A549 (cell line): Measurements from ENCODE around the gene LAMA2. TPM values are rescaled to one million over a fixed set of nuclear protein-coding genes. Genes with fewer than 3 reads are reported as not detected.

Experiments
- ATAC-seq, 2 experiments: fragments of 200-7000 bp in 1 of 2; fragments of >200 bp in 1 of 2; cut with Nextera tagmentation in 1 of 2; cut with Tn5 transposase in 1 of 2; 3 replicates each; pipeline versions ENCODE4 v1.8.0 to v1.9.1; 2018 to 2020; ENCODE audit warnings: mild to moderate bottlenecking in 1 of 2, moderate library complexity in 1 of 2
- CTCF ChIA-PET: fragments of 300-600 bp; sonication (Branson Sonifier 250); formaldehyde crosslinking; extraction: SDS; loops from one replicate; lab custom pipeline; 2021; ENCODE audit warnings: antibody characterized with exemption, inconsistent platforms; lab: Yijun Ruan, JAX
- POLR2A ChIA-PET: fragments of 350-600 bp; formaldehyde crosslinking; extraction: SDS; loops from one replicate; lab custom pipeline; 2021; ENCODE audit warnings: antibody characterized with exemption, inconsistent platforms; lab: Yijun Ruan, JAX
- DNase-seq, 2 experiments: peaks; one replicate each; pipeline versions ENCODE4 v3.0.0 to v3.0.0-alpha.2; 2011 to 2016; ENCODE audit warnings: low read depth in 1 of 2, low spot score in 1 of 2
- FAIRE-seq: peaks from 2 replicates; lab custom pipeline; 2011; peaks lifted over from hg19 to GRCh38; lab: Jason Lieb, UNC
- H3K27ac ChIP-seq, 2 experiments: fragments of >200 bp; sonication (Bioruptor Twin); formaldehyde crosslinking; 3 replicates each; pipeline ENCODE4 v1.5.1; 2016 to 2017
- H3K4me1 ChIP-seq: fragments of >200 bp; sonication (Bioruptor Twin); formaldehyde crosslinking; 3 replicates; pipeline ENCODE4 v1.6.1; 2016
- H3K4me2 ChIP-seq: fragments of >200 bp; sonication (Bioruptor Twin); formaldehyde crosslinking; 3 replicates; pipeline ENCODE4 v1.6.1; 2016
- H3K4me3 ChIP-seq: fragments of >200 bp; sonication (Bioruptor Twin); formaldehyde crosslinking; 3 replicates; pipeline ENCODE4 v1.5.1; 2016
- H3K9me3 ChIP-seq: fragments of >200 bp; sonication (Bioruptor Twin); formaldehyde crosslinking; 3 replicates; pipeline ENCODE4 v1.6.1; 2016
- BHLHE40 ChIP-seq: IDR thresholded peaks from 2 replicates; pipeline ENCODE4 v1.6.1; 2012; ENCODE audit warnings: low read depth, low read length, inconsistent platforms
- CEBPB ChIP-seq, 2 experiments: fragments of >200 bp in 1 of 2; sonication (Bioruptor Twin) in 1 of 2; formaldehyde crosslinking in 1 of 2; IDR thresholded peaks; 2 replicates each; pipeline ENCODE4 v1.6.1; 2012 to 2016
- CHD2 ChIP-seq: fragments of 150-350 bp; IDR thresholded peaks from 2 replicates; pipeline ENCODE4 v1.6.1; 2014; ENCODE audit warnings: low read length; ENCODE audit not compliant: partially characterized antibody
- EHF ChIP-seq: fragments of 250-450 bp; sonication (Bioruptor Pico); IDR thresholded peaks from 2 replicates; pipeline ENCODE4 v1.5.0; 2020; ENCODE audit warnings: mild to moderate bottlenecking
- EHMT2 ChIP-seq: fragments of 200-600 bp; sonication (generic); IDR thresholded peaks from 2 replicates; pipeline ENCODE4 v1.6.1; 2016; ENCODE audit warnings: antibody characterized with exemption, low read depth, mild to moderate bottlenecking, moderate library complexity
- EP300 ChIP-seq, 2 experiments: fragments of >200 bp; sonication (Bioruptor Twin); formaldehyde crosslinking; IDR thresholded peaks; 2 replicates in 1 of 2; 3 replicates in 1 of 2; pipeline ENCODE4 v1.6.1; 2016 to 2017
- FOSB ChIP-seq: fragments of 250-450 bp; sonication (Bioruptor Pico); IDR thresholded peaks from 2 replicates; pipeline ENCODE4 v1.5.0; 2020; ENCODE audit warnings: mild to moderate bottlenecking, moderate library complexity
- FOSL2 ChIP-seq, 2 experiments: fragments of 450-650 bp in 1 of 2; fragments of >200 bp in 1 of 2; sonication (Bioruptor Twin) in 1 of 2; formaldehyde crosslinking; IDR thresholded peaks; 2 replicates each; pipeline versions ENCODE4 v1.5.0 to v1.6.1; 2016 to 2020; ENCODE audit warnings: mild to moderate bottlenecking in 1 of 2, moderate library complexity in 1 of 2
- FOXS1 ChIP-seq: fragments of 250-450 bp; sonication (Bioruptor Pico); IDR thresholded peaks from 2 replicates; pipeline ENCODE4 v1.5.0; 2020; ENCODE audit warnings: mild to moderate bottlenecking, moderate library complexity
- HDAC2 ChIP-seq: fragments of 200-600 bp; sonication (generic); IDR thresholded peaks from 2 replicates; pipeline ENCODE4 v1.6.1; 2016
- HEYL ChIP-seq: fragments of 250-450 bp; sonication (Bioruptor Pico); IDR thresholded peaks from 2 replicates; pipeline ENCODE4 v1.8.0; 2021; ENCODE audit warnings: mild to moderate bottlenecking, moderate library complexity
- HOXA7 ChIP-seq: fragments of 250-450 bp; sonication (Bioruptor Pico); IDR thresholded peaks from 2 replicates; pipeline ENCODE4 v1.5.0; 2020; ENCODE audit warnings: mild to moderate bottlenecking, moderate library complexity
- HOXB13 ChIP-seq: fragments of 250-450 bp; sonication (Bioruptor Pico); IDR thresholded peaks from 2 replicates; pipeline ENCODE4 v1.5.0; 2020; ENCODE audit warnings: low read depth, mild to moderate bottlenecking, moderate library complexity
- HOXB5 ChIP-seq: fragments of 250-450 bp; sonication (Bioruptor Pico); IDR thresholded peaks from 2 replicates; pipeline ENCODE4 v1.5.0; 2020; ENCODE audit warnings: mild to moderate bottlenecking, moderate library complexity
- KDM5A ChIP-seq: fragments of 200-600 bp; sonication (generic); IDR thresholded peaks from 2 replicates; pipeline ENCODE4 v1.6.1; 2016; ENCODE audit warnings: antibody characterized with exemption, mild to moderate bottlenecking
- MAFK ChIP-seq: fragments of 450-650 bp; IDR thresholded peaks from 2 replicates; pipeline ENCODE4 v1.6.1; 2014; ENCODE audit not compliant: partially characterized antibody
- MAZ ChIP-seq: fragments of 150-350 bp; IDR thresholded peaks from 2 replicates; pipeline ENCODE4 v1.6.1; 2014; ENCODE audit warnings: antibody characterized with exemption, low read depth, low read length, borderline replicate concordance
- NPAS2 ChIP-seq: fragments of 250-450 bp; sonication (Bioruptor Pico); IDR thresholded peaks from 2 replicates; pipeline ENCODE4 v1.8.0; 2022; ENCODE audit warnings: mild to moderate bottlenecking, moderate library complexity, borderline replicate concordance
- POLR2A ChIP-seq: IDR thresholded peaks from 2 replicates; pipeline ENCODE4 v1.6.1; 2012; ENCODE audit warnings: mild to moderate bottlenecking, low read length
- POLR2AphosphoS2 ChIP-seq: conservative IDR thresholded peaks from 2 replicates; pipeline ENCODE4 v1.6.1; 2012; ENCODE audit warnings: low read length, improper control_type of control experiment, inconsistent platforms
- RCOR1 ChIP-seq: fragments of 150-350 bp; IDR thresholded peaks from 2 replicates; pipeline ENCODE4 v1.6.1; 2014; ENCODE audit warnings: antibody characterized with exemption, low read length, low read depth
- RNF2 ChIP-seq: fragments of 200-600 bp; sonication (generic); IDR thresholded peaks from 2 replicates; pipeline ENCODE4 v1.6.1; 2016; ENCODE audit warnings: low read depth, mild to moderate bottlenecking, antibody characterized with exemption, moderate library complexity, borderline replicate concordance
- SREBF2 ChIP-seq: fragments of 450-650 bp; IDR thresholded peaks from 2 replicates; pipeline ENCODE4 v1.6.1; 2014; ENCODE audit warnings: mild to moderate bottlenecking, moderate library complexity
- ZC3H11A ChIP-seq: fragments of 450-650 bp; IDR thresholded peaks from 2 replicates; pipeline ENCODE4 v1.6.1; 2014; ENCODE audit warnings: antibody characterized with exemption, mild to moderate bottlenecking
- WGBS: methylation state at CpG from one replicate; pipeline ENCODE4 v1.1.6; 2017; ENCODE audit errors: missing lambda C conversion rate; 5-methylcytosine and 5-hydroxymethylcytosine counted together
- polyA plus RNA-seq, 4 experiments: library from polyadenylated mRNA; depleted of rRNA in 3 of 4; stranded (reverse); fragments of >200 nt; fragmentation: RNase III in 1 of 4; extraction: RNeasy Plus Mini Kit Qiagen cat#74134 plus additional on column Dnase treatment in 1 of 4; gene quantifications; 2 replicates in 3 of 4; 3 replicates in 1 of 4; pipeline ENCODE4 v1.2.3, GENCODE V29; 2011 to 2017
- TF ChIP-seq, protein P1 (sequence below): IDR thresholded peaks from 2 replicates; pipeline ENCODE4 v1.6.1; 2012
- TF ChIP-seq, protein P2 (sequence below): fragments of >200 bp; sonication (Bioruptor Twin); formaldehyde crosslinking; IDR thresholded peaks from 2 replicates; pipeline ENCODE4 v1.6.1; 2016
- TF ChIP-seq, protein P3 (sequence below): fragments of 250-450 bp; sonication (Bioruptor Pico); IDR thresholded peaks from 2 replicates; pipeline ENCODE4 v1.5.0; 2021; ENCODE audit warnings: mild to moderate bottlenecking, moderate library complexity, borderline replicate concordance
- TF ChIP-seq, protein P4 (sequence below): fragments of 450-650 bp; IDR thresholded peaks from 2 replicates; pipeline ENCODE4 v1.6.1; 2014; ENCODE audit warnings: antibody characterized with exemption
- TF ChIP-seq, protein P5 (sequence below): fragments of 250-450 bp; sonication (Bioruptor Pico); IDR thresholded peaks from 2 replicates; pipeline ENCODE4 v1.5.0; 2020; ENCODE audit warnings: low read depth, mild to moderate bottlenecking, moderate library complexity
- TF ChIP-seq, protein P6 (sequence below): fragments of 150-350 bp; IDR thresholded peaks from 2 replicates; pipeline ENCODE4 v1.6.1; 2014; ENCODE audit warnings: low read depth, mild to moderate bottlenecking, low read length

Gene LAMA2
- polyA plus RNA-seq, 2 of the 4 experiments (the other 2 are of a cell fraction): 0.21 to 1.3 TPM

DNA sequence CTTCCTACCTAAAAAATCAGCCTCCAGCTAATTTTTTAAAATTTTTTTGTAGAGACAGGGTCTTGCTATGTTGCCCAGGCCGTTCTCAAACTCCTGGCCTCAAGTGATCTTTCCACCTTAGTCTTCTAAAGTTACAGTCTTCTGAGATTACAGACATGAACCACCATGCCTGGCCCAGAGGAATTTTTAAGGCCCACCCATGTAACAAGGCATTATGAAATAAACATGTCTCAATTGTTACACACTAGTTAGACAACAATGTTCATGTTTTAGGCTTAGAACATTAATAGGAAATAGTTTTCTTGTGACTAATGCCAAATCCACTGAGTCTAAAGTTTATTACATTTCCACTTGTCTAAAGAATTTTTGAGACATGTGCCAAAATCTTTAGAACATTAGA, 221.2 kb downstream of the LAMA2 start:
- Histone ChIP-seq H3K9me3 (no peaks in the 10 kb centered on the region), H3K4me2 (no peak overlapping the region), H3K4me1 (no peaks in the 10 kb centered on the region), H3K27ac (no peak overlapping the region), H3K4me3 (no peak overlapping the region)
- ChIA-PET POLR2A (no interaction called here), CTCF (no interaction called here)
- TF ChIP-seq KDM5A (no peak), EHF (no peak), MAFK (no peak), BHLHE40 (no peak), HOXA7 (CRISPR knock-in tag) (no peak), RNF2 (no peak), MAZ (no peak), EHMT2 (no peak), POLR2A (no peak), FOSL2 (IDR thresholded peaks at IDR 0.05) (no peak), FOSL2 (CRISPR knock-in tag; IDR thresholded peaks at IDR 0.05) (no peak), CHD2 (no peak), FOXS1 (CRISPR knock-in tag) (no peak)
- TF ChIP-seq, protein P1, sequence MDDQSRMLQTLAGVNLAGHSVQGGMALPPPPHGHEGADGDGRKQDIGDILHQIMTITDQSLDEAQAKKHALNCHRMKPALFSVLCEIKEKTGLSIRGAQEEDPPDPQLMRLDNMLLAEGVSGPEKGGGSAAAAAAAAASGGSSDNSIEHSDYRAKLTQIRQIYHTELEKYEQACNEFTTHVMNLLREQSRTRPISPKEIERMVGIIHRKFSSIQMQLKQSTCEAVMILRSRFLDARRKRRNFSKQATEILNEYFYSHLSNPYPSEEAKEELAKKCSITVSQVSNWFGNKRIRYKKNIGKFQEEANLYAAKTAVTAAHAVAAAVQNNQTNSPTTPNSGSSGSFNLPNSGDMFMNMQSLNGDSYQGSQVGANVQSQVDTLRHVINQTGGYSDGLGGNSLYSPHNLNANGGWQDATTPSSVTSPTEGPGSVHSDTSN: no peak
- no peak for ATAC-seq
- DNase-seq: no peak
- 0% methylated on average over 1 of the region's 1 CpG for WGBS
- FAIRE-seq: no peak

DNA sequence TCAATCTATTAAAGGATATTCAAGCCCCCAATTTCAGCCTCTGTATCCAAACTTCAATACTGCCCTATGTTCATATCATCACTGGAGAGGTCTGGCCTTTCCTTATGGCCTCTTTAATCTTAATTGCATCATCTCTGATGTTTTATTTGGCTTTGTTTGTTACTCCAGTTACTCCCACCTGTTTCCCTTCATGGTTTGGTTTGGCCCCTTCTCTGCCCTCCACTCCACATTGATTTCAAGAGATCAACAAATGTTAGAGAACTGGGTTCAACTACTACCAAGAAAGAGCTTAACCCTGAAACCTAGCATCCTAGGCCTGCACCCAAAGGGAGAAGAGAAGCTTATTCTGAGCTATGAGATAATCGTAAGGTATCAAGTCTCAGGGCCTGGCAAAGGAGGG, 221.6 kb downstream of the LAMA2 start:
- H3K4me3 ChIP-seq: no peak overlapping the region
- ChIA-PET POLR2A (no interaction called here), CTCF (no interaction called here)
- no peak overlapping the region for H3K27ac ChIP-seq
- H3K4me1 ChIP-seq: no peaks in the 10 kb centered on the region
- WGBS: 58% methylated on average over 1 of the region's 1 CpG
- TF ChIP-seq HEYL (CRISPR knock-in tag): no peak
- TF ChIP-seq MAFK: no peak
- no peak for TF ChIP-seq HOXB5 (CRISPR knock-in tag)
- TF ChIP-seq, protein P2, sequence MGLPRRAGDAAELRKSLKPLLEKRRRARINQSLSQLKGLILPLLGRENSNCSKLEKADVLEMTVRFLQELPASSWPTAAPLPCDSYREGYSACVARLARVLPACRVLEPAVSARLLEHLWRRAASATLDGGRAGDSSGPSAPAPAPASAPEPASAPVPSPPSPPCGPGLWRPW: no peak
- TF ChIP-seq CEBPB (IDR thresholded peaks at IDR 0.05): no peak
- no peak for TF ChIP-seq HOXA7 (CRISPR knock-in tag)
- TF ChIP-seq, protein P3, sequence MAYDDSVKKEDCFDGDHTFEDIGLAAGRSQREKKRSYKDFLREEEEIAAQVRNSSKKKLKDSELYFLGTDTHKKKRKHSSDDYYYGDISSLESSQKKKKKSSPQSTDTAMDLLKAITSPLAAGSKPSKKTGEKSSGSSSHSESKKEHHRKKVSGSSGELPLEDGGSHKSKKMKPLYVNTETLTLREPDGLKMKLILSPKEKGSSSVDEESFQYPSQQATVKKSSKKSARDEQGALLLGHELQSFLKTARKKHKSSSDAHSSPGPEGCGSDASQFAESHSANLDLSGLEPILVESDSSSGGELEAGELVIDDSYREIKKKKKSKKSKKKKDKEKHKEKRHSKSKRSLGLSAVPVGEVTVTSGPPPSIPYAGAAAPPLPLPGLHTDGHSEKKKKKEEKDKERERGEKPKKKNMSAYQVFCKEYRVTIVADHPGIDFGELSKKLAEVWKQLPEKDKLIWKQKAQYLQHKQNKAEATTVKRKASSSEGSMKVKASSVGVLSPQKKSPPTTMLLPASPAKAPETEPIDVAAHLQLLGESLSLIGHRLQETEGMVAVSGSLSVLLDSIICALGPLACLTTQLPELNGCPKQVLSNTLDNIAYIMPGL: no peak
- TF ChIP-seq EHMT2: no peak
- TF ChIP-seq, protein P4, sequence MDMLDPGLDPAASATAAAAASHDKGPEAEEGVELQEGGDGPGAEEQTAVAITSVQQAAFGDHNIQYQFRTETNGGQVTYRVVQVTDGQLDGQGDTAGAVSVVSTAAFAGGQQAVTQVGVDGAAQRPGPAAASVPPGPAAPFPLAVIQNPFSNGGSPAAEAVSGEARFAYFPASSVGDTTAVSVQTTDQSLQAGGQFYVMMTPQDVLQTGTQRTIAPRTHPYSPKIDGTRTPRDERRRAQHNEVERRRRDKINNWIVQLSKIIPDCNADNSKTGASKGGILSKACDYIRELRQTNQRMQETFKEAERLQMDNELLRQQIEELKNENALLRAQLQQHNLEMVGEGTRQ: no peak
- no peak for TF ChIP-seq SREBF2
- no peak for ATAC-seq
- DNase-seq: no peak
- H3K4me2 ChIP-seq: no peak overlapping the region
- no peak for FAIRE-seq
- H3K9me3 ChIP-seq: no peaks in the 10 kb centered on the region

DNA sequence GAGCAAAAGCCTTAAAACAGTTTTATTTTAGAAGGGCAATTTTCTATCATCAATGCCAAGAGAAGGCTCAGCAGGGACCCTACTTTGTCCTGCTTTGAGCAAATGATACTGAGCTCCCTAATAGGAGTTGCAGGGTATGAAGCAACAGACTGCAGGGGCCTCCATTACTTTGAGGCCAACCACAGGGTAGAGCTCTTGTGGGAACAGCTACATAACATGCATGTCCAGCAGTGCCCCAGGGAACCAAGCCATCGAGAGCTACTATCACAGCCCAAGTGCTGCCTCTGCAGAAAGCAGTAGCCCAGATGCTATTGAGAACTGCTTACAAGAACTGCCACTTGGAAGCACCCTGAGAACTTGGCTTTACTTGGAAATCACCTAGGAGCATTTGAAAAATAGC, 222.1 kb downstream of the LAMA2 start:
- Histone ChIP-seq H3K4me1 (no peaks in the 10 kb centered on the region), H3K4me3 (no peak overlapping the region), H3K9me3 (no peaks in the 10 kb centered on the region), H3K4me2 (no peak overlapping the region), H3K27ac (no peak overlapping the region)
- FAIRE-seq (no peak), DNase-seq (no peak), ATAC-seq (no peak)
- ChIA-PET POLR2A (no interaction called here), CTCF (no interaction called here)
- 33% methylated on average over 1 of the region's 1 CpG for WGBS
- TF ChIP-seq RCOR1 (no peak), HOXB5 (CRISPR knock-in tag) (no peak), EP300 (IDR thresholded peaks at IDR 0.05) (no peak), FOSB (CRISPR knock-in tag) (no peak), HEYL (CRISPR knock-in tag) (no peak), NPAS2 (CRISPR knock-in tag) (no peak), HDAC2 (no peak), POLR2AphosphoS2 (no peak), HOXB13 (CRISPR knock-in tag) (no peak), ZC3H11A (no peak), BHLHE40 (no peak)
- TF ChIP-seq, protein P5, sequence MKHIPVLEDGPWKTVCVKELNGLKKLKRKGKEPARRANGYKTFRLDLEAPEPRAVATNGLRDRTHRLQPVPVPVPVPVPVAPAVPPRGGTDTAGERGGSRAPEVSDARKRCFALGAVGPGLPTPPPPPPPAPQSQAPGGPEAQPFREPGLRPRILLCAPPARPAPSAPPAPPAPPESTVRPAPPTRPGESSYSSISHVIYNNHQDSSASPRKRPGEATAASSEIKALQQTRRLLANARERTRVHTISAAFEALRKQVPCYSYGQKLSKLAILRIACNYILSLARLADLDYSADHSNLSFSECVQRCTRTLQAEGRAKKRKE (CRISPR knock-in tag): no peak
- TF ChIP-seq, protein P4: no peak
- TF ChIP-seq, protein P6, sequence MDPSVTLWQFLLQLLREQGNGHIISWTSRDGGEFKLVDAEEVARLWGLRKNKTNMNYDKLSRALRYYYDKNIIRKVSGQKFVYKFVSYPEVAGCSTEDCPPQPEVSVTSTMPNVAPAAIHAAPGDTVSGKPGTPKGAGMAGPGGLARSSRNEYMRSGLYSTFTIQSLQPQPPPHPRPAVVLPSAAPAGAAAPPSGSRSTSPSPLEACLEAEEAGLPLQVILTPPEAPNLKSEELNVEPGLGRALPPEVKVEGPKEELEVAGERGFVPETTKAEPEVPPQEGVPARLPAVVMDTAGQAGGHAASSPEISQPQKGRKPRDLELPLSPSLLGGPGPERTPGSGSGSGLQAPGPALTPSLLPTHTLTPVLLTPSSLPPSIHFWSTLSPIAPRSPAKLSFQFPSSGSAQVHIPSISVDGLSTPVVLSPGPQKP: no peak
